CD4-positive, alpha-beta T cell treated with Interleukin-17A for 4 hours (primary cell): Measurements from ENCODE around the gene CENPP.

Experiments
- DNase-seq: peaks from one replicate; pipeline ENCODE4 v3.0.0-alpha.2; 2020; ENCODE audit warnings: mixed read lengths

Gene CENPP

GRCh38 chr9:92429836-92430235, 104.1 kb downstream of the CENPP start:
- DNase-seq: no peak

- DNase-seq: no peak
Measured at GRCh38 chr9:92432350-92432749, 106.6 kb downstream of the CENPP start.

DNA sequence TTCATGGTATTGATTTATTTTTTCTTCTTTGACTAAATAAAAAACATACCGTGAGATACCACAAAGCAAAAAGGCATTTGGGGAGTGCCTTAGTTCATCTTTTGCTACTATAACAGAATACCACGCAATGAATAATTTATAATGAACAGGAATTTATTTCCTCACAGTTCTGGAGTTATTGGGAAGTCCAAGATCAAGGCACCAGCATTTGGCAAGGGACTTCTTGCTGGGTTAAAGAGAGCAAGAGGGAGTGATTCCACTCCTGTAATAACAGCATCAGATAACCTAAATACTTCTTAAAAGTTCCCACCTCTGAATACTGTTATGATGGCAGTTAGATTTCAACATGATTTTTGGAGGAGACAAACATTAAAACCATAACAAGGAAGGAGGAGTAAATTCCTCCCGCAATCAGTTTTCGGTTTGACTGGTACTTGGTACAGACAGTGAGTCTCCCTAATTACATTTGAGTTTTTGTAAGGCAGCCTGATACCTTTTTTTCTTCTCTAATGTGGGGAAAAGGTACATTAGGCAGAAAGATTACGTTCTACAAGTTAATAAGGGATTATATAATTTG, 107.3 kb downstream of the CENPP start:
- DNase-seq: no peak

- no peak for DNase-seq
Measured at GRCh38 chr9:92435263-92435662, 109.5 kb downstream of the CENPP start.

- no peak for DNase-seq
Measured at GRCh38 chr9:92438900-92439526, 113.3 kb downstream of the CENPP start.

DNA sequence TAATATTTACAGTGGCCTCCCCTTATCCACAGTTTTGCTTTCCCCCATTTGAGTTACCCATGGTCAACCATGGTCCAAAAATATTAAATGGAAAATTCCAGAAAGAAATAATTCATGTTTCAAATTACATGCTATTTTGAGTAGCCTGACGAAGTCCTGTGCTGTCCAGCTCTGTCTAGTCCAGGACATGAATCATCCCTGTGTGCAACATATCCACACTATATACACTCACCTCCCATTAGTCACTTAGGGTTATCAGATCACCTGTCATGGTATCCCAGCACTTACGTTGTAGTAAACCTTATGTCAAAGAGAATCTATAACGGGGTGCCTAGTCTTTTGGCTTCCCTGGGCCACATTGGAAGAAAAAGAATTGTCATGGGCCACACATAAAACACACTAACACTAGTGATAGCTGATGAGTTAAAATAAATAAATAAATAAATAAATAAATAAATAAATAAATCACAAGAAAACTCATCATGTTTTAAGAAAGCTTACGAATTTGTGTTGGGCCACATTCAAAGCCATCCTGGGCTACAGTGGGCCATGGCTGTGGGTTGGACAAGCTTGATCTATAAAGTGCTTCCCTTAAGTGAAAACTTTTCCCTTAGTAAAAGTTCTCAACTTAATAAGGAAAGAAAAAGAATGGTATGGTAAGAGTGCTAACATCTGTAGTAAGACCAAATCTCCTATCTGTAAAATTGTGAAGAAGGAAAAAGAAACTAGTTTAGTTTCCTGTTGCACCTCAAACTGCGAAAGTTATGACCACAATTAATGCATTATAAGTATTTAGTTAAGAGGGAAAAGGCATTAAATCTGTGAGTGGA, 114.4 kb downstream of the CENPP start:
- DNase-seq: no peak

GRCh38 chr9:92440751-92441046, 114.9 kb downstream of the CENPP start:
- no peak for DNase-seq

- DNase-seq: no peak
Measured at GRCh38 chr9:92444841-92445240, 119.1 kb downstream of the CENPP start.

DNA sequence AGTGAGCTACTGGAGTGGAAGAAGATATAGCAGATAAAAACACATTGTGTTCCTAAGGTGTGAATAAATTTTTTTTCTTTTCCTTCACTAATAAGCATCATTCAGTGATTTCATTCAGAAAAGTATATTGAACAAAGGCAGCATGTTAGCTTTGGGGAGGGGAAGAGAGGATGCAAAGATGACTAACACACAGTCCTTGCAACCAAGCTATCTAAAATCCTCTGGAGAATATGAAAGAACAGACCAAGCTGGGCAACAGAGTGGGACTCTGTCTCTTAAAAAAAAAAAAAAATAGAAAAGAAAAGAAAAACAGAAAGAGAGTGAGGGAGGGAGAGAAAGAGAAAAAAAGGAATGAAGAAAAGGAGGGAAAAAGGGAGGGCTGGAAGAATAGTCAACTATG, 120.8 kb downstream of the CENPP start:
- DNase-seq: no peak

DNA sequence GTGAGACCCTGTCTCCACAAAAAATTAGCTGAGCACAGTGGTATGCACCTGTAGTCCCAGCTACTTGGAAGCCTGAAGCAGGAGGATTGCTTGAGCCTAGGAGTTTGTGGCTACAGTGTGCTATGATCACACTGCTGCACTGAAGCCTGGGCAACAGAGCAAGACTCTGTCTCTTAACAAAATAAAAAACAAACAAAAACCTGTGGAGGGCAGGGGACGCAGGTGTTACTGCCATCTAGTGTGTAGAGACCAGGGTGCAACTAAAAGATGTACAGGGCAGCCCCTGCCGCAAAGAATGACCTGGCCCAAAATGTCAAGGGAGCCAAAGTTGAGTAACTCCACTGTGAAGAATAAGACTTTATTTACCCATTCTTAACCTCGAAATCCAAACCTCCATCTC, 129.5 kb downstream of the CENPP start:
- no peak for DNase-seq

GRCh38 chr9:92457576-92457975, 131.8 kb downstream of the CENPP start:
- DNase-seq: no peak

DNA sequence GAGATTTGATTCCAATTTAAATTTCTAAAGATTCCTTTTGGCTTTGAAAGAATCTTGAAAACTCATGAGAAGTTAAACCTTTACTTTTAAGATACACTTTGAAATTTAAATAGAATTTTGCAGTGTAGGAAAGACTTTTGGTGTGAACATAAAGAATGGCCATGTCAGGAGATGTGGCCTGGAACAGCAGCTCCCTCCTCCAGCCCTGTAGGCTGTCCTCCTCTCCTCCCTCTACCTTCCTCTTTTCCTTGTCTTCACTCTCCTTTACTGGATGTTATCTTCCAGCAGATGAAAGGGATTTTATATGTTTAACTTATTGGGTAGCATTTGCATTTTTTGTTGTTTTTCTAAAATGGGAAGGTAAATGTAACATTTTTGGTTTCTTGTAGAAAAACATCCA, 137.6 kb downstream of the CENPP start:
- no peak for DNase-seq

DNA sequence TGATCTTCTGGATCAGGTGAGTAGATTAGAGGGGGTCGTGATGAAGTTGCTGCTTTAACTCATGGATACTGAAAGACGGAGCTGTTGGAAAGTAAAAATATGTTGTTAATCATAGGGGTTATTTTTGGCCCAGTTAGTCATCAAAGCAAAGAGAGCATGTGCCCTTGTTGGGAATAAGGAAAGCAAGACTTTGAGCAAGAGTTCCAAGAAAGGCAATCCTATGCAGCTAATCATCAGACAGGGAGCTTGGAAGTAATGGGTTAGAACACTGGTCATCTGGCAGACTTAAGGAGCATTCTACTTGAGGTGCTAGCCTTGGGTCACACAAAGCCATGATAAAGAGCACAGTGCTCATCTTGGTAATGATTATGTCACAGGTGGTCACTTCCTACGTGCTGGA, 138.2 kb downstream of the CENPP start:
- no peak for DNase-seq

GRCh38 chr9:92467041-92467440, 141.3 kb downstream of the CENPP start:
- no peak for DNase-seq

- no peak for DNase-seq
Measured at GRCh38 chr9:92467511-92467910, 141.8 kb downstream of the CENPP start.

GRCh38 chr9:92468206-92468605, 142.5 kb downstream of the CENPP start:
- DNase-seq: no peak

- no peak for DNase-seq
Measured at GRCh38 chr9:92474587-92474986, 148.8 kb downstream of the CENPP start.

- DNase-seq: no peak
Measured at GRCh38 chr9:92476962-92477361, 151.2 kb downstream of the CENPP start.

GRCh38 chr9:92478783-92479182, 153.0 kb downstream of the CENPP start:
- DNase-seq: no peak

DNA sequence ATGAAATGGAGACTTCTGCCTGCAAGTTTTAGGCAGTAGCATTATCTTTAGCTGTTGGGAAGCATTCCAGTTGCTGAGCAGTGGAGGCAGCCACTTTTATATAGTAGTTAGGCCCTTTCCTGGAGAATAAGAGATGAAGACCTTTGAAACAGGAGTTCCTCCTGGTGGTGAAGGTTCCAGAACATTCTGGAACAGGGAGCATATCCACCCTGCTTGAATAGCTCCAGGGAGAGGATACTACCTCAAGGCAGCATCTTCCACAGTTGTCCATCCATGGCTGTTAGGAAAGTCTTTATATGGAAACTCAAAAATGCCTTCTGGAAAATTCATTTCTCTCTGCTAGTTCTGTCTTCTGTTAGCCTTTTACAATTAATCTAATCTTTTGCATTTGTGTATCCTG, 153.6 kb downstream of the CENPP start:
- no peak for DNase-seq

DNA sequence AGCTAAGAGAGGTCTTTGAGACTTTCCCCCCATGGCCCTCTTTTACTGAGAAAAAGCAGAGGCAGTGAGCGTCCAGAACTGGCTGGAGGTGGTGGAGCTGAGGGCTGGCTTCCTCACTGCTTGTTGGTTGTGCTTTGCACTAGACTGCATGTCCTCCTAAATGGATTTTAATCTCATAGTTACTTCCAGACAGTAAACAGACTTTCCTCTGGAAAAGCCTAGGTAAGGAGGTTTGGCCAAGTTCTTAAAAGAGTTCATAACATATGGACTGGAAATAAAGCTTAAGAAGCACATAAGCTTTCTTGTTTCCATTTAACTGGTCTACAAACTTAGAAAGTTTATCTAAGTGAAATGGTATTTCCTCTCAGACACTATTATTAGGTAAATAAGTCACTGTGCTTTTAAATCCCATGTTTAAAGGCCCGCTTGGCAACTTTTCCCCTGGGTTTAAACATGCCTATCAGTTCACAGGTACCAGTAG, 154.6 kb downstream of the CENPP start:
- DNase-seq: no peak

DNA sequence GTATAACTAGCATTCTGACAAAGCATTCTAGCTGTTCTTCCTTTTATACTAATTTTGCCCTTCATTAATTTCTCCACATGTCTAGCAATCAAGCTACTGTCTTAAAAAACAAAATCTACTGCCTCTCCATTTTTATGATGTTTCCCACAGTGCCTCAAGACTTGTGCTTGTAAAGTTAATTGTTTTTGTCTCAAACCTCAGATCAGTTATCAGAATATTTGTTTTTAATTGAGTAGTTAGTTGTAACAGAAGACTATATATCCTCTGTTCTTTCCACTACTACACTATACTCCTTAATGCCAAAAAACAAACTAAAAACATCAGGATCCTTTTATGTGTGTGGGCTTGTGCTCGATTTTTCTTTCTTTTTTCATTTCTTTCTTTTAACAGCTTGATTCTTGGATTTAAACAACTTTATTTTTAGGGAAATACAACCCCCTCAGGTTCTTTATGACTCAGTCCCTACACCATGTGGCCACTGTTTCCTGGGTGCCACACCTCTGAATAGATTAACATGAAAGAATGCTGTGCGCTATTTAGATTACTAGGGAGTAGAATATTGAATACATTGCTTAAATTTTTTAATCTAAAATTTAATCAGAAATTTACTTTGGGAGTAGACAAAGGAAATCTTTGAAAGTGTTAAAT, 155.4 kb downstream of the CENPP start:
- no peak for DNase-seq

- DNase-seq: no peak
Measured at GRCh38 chr9:92482329-92482728, 156.6 kb downstream of the CENPP start, which contains the start of gene ASPN. Gene ASPN, minus strand, starts transcription at chr9:92482506.

DNA sequence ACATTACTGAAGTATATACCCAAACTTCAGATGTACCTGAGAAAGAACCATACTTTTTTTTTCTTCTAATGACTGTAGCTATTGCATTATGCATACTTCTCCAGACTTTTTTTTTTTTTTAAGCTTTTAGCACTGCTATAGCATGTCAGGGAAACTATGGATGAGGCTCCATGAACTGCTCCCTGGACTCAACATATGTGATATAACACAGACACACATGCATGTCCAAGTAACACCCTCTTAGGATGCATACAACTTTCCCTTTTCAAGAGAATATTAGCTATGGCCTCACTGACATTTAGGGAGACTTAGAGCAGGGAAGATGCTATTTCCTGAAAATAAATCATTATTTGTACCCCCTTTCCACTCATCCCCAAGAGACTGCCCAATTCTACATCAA, 157.1 kb downstream of the CENPP start:
- no peak for DNase-seq
